ENCODE measurements around the gene SWI5.

- TF ChIP-seq PATZ1 (CRISPR knock-in tag; IDR thresholded peaks at IDR 0.05; ENCODE audit: borderline replicate concordance): no peak
- TF ChIP-seq TOX (CRISPR knock-in tag; IDR thresholded peaks at IDR 0.05; ENCODE audit: borderline replicate concordance): no peak
- TF ChIP-seq ARNTL (CRISPR knock-in tag; IDR thresholded peaks at IDR 0.05; ENCODE audit: borderline replicate concordance, low read depth): no peak
- TF ChIP-seq ISL1 (CRISPR knock-in tag; IDR thresholded peaks at IDR 0.05): no peak
- TF ChIP-seq ZC3H10 (CRISPR knock-in tag; IDR thresholded peaks at IDR 0.05): no peak
- no peak for TF ChIP-seq TCF4 (CRISPR knock-in tag; IDR thresholded peaks at IDR 0.05; ENCODE audit: borderline replicate concordance)
These were observed 15.7 kb upstream of the SWI5 start for GRCh38 chr9:128260340-128260739.

All from SK-N-SH treated with all-trans-retinoic acid at 6 μM for 48 hours (cell line).